Left renal pelvis (tissue), 4 donors: Measurements from ENCODE around the gene NUDT14. TPM values are rescaled to one million over a fixed set of nuclear protein-coding genes. Genes with fewer than 3 reads are reported as not detected.

Experiments
- DNase-seq, 4 donors: peaks; one replicate each; pipeline ENCODE4 v3.0.0-alpha.2; 2013; ENCODE audit warnings: low read depth in 4 of 4, low spot score in 3 of 4
- polyA plus RNA-seq, 4 donors: library from polyadenylated mRNA; unstranded; fragments of 120-200 nt; gene quantifications; one replicate each; pipeline ENCODE4 v1.2.1, GENCODE V29; 2013; ENCODE audit not compliant: insufficient read length in 4 of 4

The NUDT14 gene
- polyA plus RNA-seq: 10 to 100 TPM in 3 of 4 donors, 1 to 10 TPM in 1; 8.9 to 43.0 (median 24.6) TPM

GRCh38 chr14:105180592-105181548, at the start of gene NUDT14:
TSS of gene NUDT14 (minus strand) at chr14:105181312. CDS start at chr14:105181209, 103 bp downstream.
- DNase-seq: no peak

GRCh38 chr14:105229099-105229655, 48.1 kb upstream of the NUDT14 start:
- no peak for DNase-seq

- DNase-seq: no peak
These were observed 47.5 kb upstream of the NUDT14 start for GRCh38 chr14:105228562-105228961.

GRCh38 chr14:105227346-105227745, 46.2 kb upstream of the NUDT14 start:
- no peak for DNase-seq

- DNase-seq: no peak
These were observed 45.1 kb upstream of the NUDT14 start for GRCh38 chr14:105226198-105226597.

- no peak for DNase-seq
These were observed 43.9 kb upstream of the NUDT14 start for GRCh38 chr14:105224845-105225570.

- DNase-seq: no peak
These were observed 42.8 kb upstream of the NUDT14 start for GRCh38 chr14:105223770-105224544.

- no peak for DNase-seq
These were observed 42.1 kb upstream of the NUDT14 start for GRCh38 chr14:105223260-105223659.

GRCh38 chr14:105221598-105222178, 40.6 kb upstream of the NUDT14 start:
- DNase-seq: no peak

GRCh38 chr14:105220699-105221597, 39.8 kb upstream of the NUDT14 start:
- DNase-seq: no peak

- DNase-seq: no peak
These were observed 38.6 kb upstream of the NUDT14 start for GRCh38 chr14:105219753-105220152.

- no peak for DNase-seq
These were observed 38.0 kb upstream of the NUDT14 start for GRCh38 chr14:105219043-105219612.

- no peak for DNase-seq
These were observed 37.5 kb upstream of the NUDT14 start for GRCh38 chr14:105218611-105219010.

- DNase-seq: no peak
These were observed 36.7 kb upstream of the NUDT14 start for GRCh38 chr14:105217774-105218173.

- DNase-seq: no peak
These were observed 35.6 kb upstream of the NUDT14 start for GRCh38 chr14:105216490-105217247.

GRCh38 chr14:105215602-105216001, 34.5 kb upstream of the NUDT14 start:
- no peak for DNase-seq

GRCh38 chr14:105214324-105214915, 33.3 kb upstream of the NUDT14 start:
- no peak for DNase-seq

- no peak for DNase-seq
These were observed 32.2 kb upstream of the NUDT14 start for GRCh38 chr14:105213361-105213760.
